CD4-positive, alpha-beta T cell treated with Interleukin-17A for 4 hours (primary cell): ENCODE results near the gene MCRIP1.

ENCODE experiments used
- DNase-seq: peaks from one replicate; pipeline ENCODE4 v3.0.0-alpha.2; 2020; ENCODE audit warnings: mixed read lengths

The MCRIP1 gene, protein sequence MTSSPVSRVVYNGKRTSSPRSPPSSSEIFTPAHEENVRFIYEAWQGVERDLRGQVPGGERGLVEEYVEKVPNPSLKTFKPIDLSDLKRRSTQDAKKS

DNA sequence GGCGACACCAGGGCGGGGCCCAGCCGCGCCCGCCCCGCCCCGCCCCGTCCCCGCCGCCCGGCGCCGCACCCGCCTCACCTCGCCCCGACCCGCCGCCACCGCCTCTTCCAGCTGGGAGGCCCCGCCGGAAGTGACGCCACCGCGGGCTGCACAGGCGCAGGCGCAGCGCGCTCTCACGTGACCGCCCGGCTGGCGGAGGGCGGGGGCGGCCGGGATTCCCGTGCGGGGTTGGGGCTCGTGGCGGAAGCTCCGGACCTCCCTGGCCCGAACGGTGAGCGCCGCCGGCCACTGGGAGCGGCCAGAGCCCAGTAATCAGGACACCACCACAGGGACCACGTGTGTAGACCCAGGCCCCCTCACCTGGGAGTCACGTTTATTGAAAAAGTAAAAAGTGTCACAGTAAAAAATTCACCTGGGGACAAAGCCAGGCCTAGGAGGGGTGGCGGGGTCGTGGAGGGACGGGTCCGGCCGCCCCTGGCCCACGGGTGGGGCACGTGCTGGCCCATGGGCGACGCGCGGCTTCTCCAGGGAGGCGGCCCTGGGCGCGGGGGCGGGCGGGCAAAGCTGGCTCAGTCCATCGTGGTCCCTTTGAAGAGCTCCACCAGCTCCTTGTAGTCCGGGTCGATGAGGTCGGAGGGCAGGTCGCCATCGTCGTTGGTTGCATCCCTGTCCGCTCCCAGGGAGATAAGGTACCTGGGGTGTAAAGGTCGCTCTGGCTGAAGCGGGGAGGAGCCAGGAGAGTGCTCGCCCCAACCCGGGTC, at the start of gene MCRIP1:
MCRIP1 (minus strand) TSS at position 132 of the 761 bp plus-strand sequence. CDS start 8,785 bp downstream, outside the sequence.
- DNase-seq: peak; percentile 96

DNA sequence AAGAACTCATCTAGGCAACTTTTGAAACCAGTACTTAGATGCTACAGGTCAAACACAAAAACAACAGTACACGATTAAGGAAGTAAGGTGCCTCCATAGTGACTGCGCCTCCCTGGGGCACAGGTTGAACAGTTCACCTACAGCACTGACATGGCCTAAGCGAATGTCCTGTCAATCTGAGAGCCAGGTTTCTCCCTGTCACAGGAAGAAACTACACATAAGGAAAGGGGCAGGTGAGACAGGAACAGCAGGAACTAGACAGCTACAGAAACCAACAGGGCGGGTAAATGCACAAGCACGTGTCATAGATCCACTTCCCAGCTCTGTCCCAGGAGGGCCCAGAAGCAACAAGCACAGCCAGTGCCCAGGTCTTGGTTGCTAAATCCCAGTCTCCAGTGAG, 46.0 kb upstream of the MCRIP1 start:
- no peak for DNase-seq

DNA sequence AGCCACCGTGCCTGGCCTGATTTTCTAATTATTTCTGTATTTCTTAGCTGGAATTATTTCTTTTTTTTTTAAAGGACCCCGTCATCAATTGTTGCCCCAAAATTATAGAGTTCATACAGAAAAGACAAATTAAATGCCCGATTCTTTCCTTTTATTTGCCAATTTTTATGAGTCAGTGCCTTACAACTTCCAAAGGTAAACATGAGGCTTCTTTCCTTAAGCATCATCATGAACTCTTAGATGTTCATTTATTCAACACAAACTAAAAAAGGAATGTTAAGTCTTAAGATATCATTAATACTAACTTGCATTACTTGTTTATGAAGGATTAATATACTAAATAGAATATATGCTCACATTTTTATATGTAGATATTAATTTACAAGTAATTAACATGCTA, 45.2 kb upstream of the MCRIP1 start:
- DNase-seq: no peak

DNA sequence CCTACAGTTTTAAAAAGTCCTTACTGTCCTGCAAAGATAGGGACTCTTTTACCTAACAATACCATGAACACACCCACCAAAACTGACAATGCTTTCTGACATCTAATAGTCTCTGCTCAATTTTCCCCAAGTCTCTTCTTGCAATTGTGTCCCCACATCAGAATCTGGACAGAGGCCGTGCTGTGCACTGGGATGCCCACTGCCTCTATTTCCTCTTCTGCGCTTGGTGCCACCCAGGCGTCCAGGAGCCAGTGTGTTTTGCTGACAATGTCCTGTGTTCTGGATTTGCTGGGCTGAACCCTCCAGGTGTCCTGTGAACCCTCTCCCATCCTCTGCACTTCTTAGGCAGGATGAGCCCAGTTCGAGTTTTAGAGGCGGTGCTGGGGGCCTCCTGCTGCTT, 44.5 kb upstream of the MCRIP1 start:
- no peak for DNase-seq

DNA sequence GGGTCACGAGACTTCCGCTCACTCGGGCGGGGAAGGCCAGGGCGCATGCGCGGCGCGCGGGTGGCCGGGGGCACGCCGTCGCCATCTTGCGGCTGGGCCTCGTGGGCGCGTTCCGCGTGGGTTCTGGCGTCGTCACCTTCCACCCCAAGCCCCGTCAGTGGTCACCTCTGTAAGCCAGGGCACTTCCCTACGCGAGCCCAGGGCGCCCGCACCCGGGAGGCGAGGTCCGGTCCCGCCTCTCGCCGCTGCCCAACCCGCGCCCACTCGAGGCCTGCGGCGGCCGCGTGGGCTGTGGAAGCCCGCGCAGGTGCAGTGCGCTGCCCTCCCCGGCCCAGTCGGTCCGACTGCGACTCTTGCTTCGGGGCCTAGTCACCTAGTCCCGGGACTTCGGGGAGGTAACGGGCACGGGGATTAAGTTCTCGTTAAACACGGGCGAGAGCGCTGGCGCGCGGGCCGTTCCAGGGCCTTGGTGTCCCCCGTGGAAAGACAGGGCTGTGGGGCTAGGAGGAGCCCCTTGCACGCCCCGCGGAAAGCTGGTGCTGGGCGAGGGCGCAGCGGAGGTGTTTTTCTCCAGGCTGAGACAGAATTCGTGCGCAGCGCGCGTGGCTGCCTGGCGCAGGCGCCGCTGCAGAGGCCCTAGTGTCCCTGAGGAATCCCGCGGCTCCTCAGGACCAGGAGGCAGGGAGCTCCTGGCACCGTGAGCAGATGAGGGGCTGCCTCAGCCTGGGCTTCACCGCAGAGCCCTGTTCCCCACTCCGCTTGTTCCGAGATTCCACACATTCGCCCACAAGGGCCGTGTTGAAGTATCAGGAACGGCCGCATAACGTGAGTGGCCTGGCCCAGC, 38.5 kb upstream of the MCRIP1 start:
- DNase-seq: peak; percentile 97

DNA sequence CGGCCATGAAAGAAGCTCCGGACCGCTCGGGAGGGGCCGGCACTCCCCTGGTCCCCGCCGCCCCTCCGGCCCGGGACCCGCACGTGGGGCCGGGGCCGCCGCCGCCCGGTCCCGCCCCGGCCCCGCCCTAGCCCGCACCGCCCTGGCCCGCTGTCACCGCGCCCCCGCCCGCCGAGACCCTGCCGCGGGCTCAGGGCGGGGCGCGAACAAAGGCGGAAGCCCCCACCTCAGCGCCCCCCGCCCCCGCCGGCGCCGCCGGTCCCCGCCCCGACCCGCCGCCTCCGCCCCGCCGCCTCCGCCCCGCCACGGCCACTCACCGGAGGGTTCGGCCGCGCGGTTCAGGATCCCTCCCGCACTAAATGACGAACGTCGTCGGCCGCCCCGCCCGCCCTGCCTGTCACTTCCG, 37.9 kb upstream of the MCRIP1 start, which contains the start of gene ARHGDIA:
ARHGDIA (minus strand) TSS at position 357 of the 406 bp plus-strand sequence. CDS start 1,407 bp downstream, outside the sequence.
- DNase-seq: no peak

DNA sequence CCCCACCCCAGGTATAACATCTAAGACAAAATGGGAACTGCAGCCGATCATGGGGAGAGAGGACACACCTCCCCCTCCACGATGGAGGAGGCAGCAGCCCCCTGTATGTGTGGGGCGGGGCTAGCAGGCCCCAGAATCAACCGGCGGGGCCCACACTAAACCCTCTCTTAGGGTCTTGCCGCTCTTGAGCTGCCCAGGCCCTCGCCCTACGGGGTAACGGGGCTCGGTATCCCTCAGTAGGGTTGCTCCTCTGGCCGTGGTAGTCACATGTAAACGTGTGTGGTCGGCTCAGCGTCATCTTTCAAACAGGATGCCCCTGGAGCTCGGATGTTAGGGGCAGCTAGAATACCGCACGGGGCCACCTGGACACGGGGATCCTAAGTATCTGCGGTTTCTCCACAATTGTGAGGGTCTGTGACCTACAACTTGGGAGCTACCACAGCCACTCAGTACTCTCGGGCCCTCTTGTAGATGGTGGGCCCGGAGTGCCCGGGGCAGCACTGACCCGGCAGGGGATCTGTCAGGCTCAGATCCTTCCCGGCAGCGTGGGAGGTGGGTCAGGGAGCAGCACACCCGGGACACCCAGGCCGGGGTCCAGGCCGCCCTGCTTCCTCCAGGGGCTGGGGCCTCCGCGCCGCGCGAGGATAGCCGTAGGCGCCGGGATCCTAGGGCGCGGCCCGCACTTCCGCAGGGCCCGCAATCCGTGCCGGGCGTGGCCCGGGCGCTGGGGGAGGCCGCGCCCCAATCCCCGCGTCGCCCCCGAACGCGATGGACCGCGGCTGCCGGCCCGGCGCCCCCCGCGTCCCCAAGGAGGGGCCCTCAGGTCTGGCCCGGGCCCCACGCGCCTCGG, 37.3 kb upstream of the MCRIP1 start:
- DNase-seq: peak; percentile 52

DNA sequence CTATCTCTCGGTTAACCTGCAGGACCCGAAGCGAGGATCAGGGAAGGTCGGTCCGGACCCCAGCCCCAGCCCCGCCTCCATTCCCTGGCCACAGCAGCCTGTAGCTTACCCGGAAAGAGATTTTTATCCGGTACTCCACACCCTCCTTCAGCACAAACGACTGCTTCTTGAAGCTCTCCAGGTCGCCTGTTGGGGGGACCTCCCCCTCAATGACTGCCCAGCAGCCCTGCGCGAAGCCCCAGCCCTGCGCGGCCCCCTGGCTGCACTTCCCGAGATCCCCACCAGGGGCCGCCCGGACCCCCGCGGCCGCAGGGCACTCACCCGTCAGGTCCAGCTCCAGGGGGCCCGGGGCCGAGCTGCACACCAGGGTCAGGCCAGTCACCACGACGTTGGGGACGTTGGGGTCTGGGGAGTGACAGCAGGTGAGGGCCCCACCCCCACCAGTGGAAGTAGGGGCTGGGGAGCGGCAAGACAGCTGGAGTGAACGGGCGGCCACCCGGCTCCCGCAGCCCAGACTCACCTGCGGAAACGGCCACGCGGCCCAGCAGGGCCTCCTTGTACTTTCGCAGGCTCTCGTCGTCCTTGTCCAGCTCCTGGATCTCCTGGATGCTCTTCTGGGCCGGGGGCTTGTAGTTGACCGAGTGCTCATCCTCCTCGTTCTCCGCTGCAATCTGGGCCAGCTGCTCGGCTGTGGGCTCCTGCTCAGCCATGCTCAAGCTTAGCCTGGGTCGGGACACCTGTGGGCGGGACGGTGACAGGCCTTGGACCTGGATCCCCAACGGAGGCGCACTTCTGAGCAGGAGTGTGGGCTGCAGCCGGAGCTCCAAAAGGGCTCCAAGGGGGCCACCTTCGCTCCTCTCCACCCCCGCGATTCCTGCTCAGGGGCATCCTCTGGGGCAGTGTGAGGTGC, 36.4 kb upstream of the MCRIP1 start:
- peak; percentile 43 for DNase-seq

DNA sequence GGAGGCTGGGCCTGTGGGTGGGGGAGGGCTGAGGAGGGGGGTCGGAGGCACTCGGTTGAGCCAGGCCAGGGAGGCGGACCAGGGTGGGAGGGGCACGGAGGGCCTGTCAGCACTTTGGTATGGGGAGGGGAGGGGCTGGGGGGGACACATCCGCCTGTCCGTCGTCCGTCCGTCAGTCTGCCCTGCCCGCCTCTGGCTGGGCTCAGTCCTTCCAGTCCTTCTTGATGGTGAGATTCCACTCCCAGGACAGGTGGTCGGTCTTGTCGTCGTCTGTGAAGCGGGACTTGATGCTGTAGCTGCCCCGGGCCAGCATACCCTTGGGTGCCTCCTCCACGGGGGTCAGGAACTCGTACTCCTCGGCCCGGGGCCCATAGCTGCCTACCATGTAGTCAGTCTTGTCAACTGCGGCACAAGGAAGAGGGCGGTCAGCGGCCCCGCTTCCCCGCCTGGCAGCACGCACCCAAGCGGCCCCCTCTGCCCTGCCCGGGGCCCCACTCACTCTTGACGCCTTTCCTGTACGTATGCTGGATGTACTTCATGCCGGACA, 35.7 kb upstream of the MCRIP1 start:
- DNase-seq: no peak

DNA sequence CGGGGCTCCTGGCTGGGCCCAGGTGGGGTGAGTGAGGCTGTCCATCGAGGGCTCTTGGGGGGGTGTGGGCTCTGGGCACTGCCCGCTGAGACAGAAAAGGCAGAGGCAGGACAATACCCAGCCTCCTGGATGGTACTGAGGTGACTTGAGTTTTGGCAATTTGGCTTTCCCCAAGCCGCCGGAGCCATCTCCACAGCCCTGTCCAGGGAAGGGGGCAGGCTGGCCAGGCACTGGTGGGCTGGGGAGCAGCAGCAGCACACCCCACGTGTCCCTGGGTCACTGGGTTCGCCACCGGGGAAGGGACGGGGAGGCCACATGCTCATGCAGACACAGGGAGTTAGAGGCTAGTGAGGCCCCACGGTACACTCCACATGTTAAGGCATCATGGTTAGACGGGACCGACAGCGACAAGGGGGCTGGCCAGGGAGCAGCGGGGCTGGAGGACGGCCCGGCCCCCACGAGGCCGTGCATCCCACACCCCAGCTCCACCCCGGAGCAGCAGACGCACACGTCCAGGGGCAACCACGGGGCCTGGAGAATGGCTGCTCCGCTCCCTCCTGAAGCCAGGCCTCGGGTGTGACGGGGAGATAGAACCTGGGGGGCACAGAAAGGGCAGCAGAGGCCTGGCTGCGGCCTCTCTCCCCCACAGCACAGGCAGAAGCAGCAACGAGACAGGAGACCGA, 35.0 kb upstream of the MCRIP1 start:
- no peak for DNase-seq

DNA sequence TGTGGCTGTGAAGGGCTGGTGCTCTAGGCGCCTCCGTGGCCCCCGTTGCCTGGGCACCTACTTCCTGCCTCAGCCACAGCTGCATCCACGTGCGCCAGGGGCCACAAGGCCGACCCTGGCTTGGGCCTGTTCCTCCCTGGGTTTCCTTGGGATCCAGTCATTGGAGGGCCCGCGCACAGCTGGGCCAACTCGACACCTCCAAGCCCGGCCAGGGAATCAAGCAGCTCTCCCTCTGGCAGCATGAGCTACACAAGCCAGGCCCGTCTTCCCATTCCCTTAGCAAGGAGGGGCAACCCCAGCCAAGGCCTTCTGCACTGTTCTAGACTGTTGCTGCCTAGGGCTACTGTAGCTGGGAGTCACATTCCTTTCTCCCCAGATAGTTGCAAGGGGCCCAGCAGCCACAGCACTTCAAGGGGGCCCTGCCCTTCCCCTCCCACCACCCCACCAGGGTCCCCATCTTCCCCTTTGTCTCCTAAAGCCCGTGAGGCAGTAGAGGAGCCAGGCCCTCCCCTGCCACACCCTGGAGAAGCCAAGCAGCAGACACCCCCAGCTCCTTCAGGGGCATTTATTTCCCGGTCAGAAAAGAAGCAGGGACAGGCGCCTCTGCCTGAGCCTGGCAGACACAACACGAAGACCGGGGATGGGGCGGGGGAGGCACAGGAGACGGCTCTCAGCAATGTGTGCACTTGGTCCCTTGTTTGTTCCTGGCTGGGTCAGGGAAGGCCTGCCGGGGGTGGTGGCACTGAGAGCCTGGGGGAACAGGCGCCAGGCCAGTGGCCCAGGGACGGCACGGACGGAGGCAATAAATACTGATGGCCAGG, 34.3 kb upstream of the MCRIP1 start:
- DNase-seq: peak; percentile 29

DNA sequence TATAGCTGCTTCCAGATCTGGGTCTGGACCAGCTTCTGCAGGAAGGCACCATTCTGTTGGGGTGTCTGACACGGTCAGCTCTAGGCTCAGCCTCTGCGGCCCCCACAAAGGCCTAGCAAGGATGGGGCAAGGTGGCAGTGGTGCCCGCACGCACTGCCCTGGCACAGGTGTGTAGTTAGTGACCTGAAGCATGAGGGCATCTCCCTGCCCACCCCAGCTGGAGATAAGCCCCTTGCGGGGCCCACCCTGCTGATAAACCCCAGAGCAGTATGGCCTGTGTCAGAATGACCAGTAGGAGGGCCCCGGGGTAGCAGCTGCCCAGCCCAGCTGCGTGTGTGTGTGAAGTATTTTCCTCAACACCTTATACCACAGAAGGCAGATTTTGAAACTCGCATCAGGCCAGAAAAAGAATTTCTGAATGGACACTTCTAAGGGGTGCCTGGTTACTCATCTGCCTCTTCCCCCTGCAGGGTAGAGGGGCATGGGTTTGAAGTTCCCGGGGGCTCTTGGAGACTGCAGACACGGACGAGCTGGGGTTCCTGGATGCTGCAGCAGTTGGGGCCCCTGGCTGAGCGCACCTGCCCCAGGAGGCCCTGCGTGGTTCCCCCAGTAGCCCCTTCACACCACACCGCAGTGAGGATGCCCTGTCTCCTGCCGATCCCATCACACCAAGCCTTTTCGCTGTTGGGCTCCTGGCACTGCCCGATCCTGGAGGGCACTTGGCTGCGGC, 33.5 kb upstream of the MCRIP1 start:
- DNase-seq: no peak

DNA sequence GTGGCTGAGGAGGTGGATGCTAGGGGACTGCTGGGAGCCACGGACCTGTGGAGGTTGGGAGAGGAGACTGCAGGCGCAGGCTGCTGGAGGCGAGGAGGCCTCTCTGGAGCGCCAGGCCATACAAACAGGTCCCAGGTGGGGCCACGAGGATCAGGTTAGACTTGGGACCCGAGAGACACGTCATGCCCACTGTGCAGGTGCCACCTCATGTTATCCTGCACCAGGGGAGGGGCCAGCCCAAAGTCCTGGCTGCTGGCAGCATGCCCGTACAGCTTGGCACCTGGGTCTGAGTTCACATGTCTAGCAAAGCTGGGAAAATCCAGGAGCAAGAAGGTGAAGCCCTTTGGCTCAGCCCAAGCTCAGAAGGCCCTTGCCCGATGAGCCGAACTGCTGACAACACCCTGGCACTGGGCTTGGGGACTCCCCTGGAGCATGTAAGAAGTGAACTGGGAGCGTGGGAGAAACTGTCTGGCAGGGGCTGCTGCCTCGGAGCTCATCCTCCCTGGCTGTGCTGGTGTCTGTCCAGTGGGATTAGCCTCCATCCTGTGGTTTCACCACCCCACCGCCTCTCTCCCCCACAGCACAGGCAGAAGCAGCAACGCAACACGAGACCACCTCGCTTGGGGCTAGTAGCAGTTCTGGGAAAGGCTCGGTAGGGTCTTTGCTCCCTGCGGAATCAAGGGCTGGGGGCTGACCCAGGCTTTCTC, 32.8 kb upstream of the MCRIP1 start:
- no peak for DNase-seq

DNA sequence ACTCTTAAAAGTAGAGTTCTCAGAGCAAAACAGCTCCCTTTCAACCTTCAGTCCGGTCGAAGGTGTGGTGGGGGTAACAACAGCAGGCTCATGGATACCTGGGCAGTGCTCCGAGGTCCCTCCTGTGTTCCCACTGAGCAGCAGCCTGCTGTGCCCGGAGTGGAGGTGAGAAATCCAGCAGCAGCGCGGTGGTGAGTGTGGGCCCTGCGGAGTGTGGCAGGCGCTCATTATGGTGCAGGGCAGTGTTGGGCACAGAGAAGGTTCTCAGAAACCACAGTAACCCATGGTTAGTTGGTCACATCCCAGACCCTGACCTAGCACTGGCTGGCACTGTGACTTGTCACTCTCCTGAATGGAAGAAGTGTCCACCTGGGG, 32.3 kb upstream of the MCRIP1 start:
- no peak for DNase-seq

DNA sequence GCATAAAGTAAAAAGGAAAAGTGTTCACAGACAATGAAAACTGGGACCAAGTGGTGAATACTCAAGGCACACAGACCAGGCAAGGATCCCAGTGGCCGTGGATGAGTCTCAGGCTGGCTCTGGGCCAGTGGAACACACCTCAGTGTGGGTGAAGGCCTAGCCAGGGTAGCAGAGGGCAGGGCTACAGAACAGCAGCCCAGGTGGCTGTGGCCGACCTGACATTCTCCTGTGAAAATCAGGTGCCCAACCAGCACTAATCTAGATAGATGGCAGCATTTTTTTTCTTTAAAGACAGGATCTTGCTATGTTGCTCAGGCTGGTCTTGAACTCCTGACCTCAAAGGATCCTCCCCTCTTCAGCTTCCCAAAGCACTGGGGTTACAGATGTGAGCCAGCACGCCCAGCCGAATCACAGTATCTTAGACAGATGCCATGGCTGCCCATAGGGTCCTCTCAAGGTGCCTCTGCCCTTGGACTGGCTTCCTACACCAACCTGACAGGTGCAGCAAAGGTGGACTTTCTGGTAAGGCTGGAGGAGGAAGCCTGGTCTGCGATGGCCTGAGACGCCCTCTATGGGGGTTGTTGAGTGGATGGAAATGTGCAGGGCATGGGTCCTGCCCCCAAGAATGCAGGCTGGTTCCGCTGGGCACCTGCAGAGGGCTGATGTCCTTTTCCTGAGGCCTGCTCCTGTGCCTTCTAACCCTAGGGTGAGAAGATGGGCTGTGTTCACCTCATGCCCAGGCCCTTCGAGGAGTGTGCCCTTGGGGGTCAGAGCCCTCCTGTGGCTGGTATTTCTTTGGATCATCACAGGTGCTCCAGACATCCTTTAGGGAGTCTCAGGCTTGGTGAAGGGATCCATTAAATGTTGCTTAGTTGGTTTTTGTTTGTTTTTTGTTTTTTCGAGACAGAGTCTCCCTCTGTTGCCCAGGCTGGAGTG, 31.0 kb upstream of the MCRIP1 start:
- DNase-seq: no peak

DNA sequence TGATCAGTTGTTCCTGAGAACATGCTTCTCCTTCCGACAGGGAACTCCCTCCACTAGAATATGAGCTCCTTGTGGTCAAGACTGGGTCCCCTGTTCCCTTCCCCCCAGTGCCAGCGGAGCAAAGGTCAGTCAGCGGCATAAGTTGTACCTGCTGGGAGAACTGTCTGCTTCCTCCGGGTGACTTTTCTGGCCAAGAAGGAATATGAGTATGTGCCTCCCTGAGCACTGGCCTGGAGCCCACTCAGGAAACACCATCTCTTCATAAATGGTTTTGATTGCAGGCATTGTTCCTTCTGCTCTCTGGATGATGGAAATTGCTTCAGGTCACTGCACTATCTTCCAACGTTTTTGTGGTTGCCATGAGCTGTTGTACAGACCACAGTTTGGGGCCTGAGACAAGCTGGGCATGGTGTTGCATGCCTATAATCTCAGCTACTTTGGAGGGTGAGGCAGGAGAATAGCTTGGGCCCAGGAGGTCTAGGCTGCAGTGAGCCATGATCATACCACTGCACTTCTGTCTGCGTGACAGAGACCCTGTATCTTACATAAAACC, 30.1 kb upstream of the MCRIP1 start:
- DNase-seq: no peak
